GM19452 (cell line): ENCODE data around the gene GCFC2.

Experiments
- ATAC-seq: cut with Tn5 transposase; IDR thresholded peaks from one replicate; pipeline ENCODE4 v1.9.1; 2021; ENCODE audit not compliant: unreplicated experiment

GCFC2 gene

GRCh38 chr2:75632091-75632701, 78.5 kb downstream of the GCFC2 start:
- ATAC-seq, result no peak

- no peak for ATAC-seq
Observed at GRCh38 chr2:75627902-75628504, 82.7 kb downstream of the GCFC2 start.

- no peak for ATAC-seq
Observed at GRCh38 chr2:75622929-75623328, 87.8 kb downstream of the GCFC2 start.

GRCh38 chr2:75622500-75622899, 88.2 kb downstream of the GCFC2 start:
- no peak for ATAC-seq

GRCh38 chr2:75621228-75621627, 89.5 kb downstream of the GCFC2 start:
- ATAC-seq, result no peak

- no peak for ATAC-seq
Observed at GRCh38 chr2:75619956-75620740, 90.6 kb downstream of the GCFC2 start.

- ATAC-seq, result no peak
Observed at GRCh38 chr2:75616933-75617332, 93.8 kb downstream of the GCFC2 start.

- no peak for ATAC-seq
Observed at GRCh38 chr2:75616406-75616805, 94.3 kb downstream of the GCFC2 start.

- ATAC-seq, result no peak
Observed at GRCh38 chr2:75614162-75614651, 96.5 kb downstream of the GCFC2 start.

GRCh38 chr2:75612862-75613243, 97.9 kb downstream of the GCFC2 start:
- no peak for ATAC-seq
